ENCODE results near the gene RAD54L. TPM values are rescaled to one million over a fixed set of nuclear protein-coding genes. Genes with fewer than 3 reads are reported as not detected.

Gene RAD54L
- total and polyA plus RNA-seq, 2 of the 4 experiments (the other 2 are of a cell fraction): 4.8 to 10.6 TPM

GRCh38 chr1:46244656-46245371, 2.7 kb upstream of the RAD54L start:
- no peak overlapping the region for H2BK120ac ChIP-seq (ENCODE audit: low read depth, low read length)
- no peak overlapping the region for H3K4me3 ChIP-seq (ENCODE audit: insufficient read depth, low read depth, low read length)
- H4K5ac ChIP-seq (ENCODE audit: low read depth, low read length): no peak overlapping the region
- WGBS, 2 experiments (ENCODE audit: extremely low coverage in 2 of 2, insufficient read length in 1 of 2): no CpG with 5 or more reads among the region's 3 CpGs
- H3K79me1 ChIP-seq (ENCODE audit: low read depth in 1 of 2, low read length in 2 of 2): peaks cover 13 to 23% of the 10 kb centered on the region in 2 experiments; a peak in 3 of 4 replicates
- H3K27me3 ChIP-seq (ENCODE audit: control insufficient read depth, insufficient read depth, low read length): no peaks in the 10 kb centered on the region
- peaks cover 7% of the 10 kb centered on the region; the same call in 1 of the 2 replicates for H3K9me1 ChIP-seq (ENCODE audit: insufficient read depth, low read length)
- no peak overlapping the region for H4K91ac ChIP-seq (ENCODE audit: insufficient read depth, low read depth, low read length)
- no peak overlapping the region for H3K27ac ChIP-seq (ENCODE audit: insufficient read depth, low read length)
- H2AFZ ChIP-seq (replicated peaks; ENCODE audit: low read length, poor library complexity): peak overlapping the region; percentile 68
- H3K4me2 ChIP-seq (ENCODE audit: low read depth, low read length): no peak overlapping the region
- no peak overlapping the region for H2AK9ac ChIP-seq (replicated peaks; ENCODE audit: low read depth, low read length, poor library complexity)
- CTCF ChIA-PET: interaction anchor here (0.6 to 2.3 kb wide), 11 partner anchors 8 to 882 kb away, joined by 3 to 14 read pairs (median 6); no protein-coding TSS in a partner anchor
- H2BK20ac ChIP-seq (ENCODE audit: low read depth, low read length): no peak overlapping the region
- H3K18ac ChIP-seq (ENCODE audit: low read depth, low read length): no peak overlapping the region
- in situ Hi-C loops (cut with MboI; ENCODE audit: low sequenced_read_pairs): no loop called here
- peaks cover 3% of the 10 kb centered on the region; the same call in 1 of the 2 replicates for H3K4me1 ChIP-seq (ENCODE audit: control insufficient read depth, insufficient read depth, low read length)
- H2BK5ac ChIP-seq (ENCODE audit: low read depth, low read length, poor library complexity, severe bottlenecking): no peak overlapping the region
- dilution Hi-C loops (cut with HindIII; ENCODE audit: low sequenced_read_pairs, unreplicated experiment): no loop called here
- TF ChIP-seq CTCF (conservative IDR thresholded peaks at IDR 0.05; ENCODE audit: low read depth, low read length) (peak; percentile 42), MXI1 (IDR thresholded peaks at IDR 0.05; ENCODE audit: borderline replicate concordance, low read depth, low read length) (no peak), SMC3 (IDR thresholded peaks at IDR 0.05; ENCODE audit: low read depth, low read length) (peak; percentile 41), ELK1 (IDR thresholded peaks at IDR 0.05; ENCODE audit: borderline replicate concordance, low read depth, low read length) (no peak)
- H2BK15ac ChIP-seq (ENCODE audit: low read depth, low read length): no peak overlapping the region
- no peaks in the 10 kb centered on the region for H3K9me3 ChIP-seq (ENCODE audit: control insufficient read depth, insufficient read depth, low read length)
- POLR2A ChIA-PET (ENCODE audit: unreplicated experiment): interaction anchor here (0.5 kb wide), 1 partner anchor 12 kb away, joined by 11 read pairs; no protein-coding TSS in a partner anchor
- intact Hi-C loops (cut with micrococcal nuclease): no loop called here
- no peak overlapping the region for H3K56ac ChIP-seq (ENCODE audit: extremely low read depth, insufficient read depth, low read length)
- no peak overlapping the region for H2AK5ac ChIP-seq (ENCODE audit: low read depth, low read length)
- no peaks in the 10 kb centered on the region for H4K20me1 ChIP-seq (ENCODE audit: insufficient read depth, low read length)
- ATAC-seq (ENCODE audit: low read depth) (no peak), DNase-seq (peak; percentile 5)
- H3K23ac ChIP-seq (ENCODE audit: low read depth, low read length): no peak overlapping the region
- no peak overlapping the region for H3K9ac ChIP-seq (ENCODE audit: low read depth, low read length)
- H3K14ac ChIP-seq (replicated peaks; ENCODE audit: low read depth, low read length): no peak overlapping the region
- no peak overlapping the region for H4K8ac ChIP-seq (ENCODE audit: low read depth in 2 of 2, low read length in 2 of 2)
- H3K4ac ChIP-seq (ENCODE audit: low read depth, low read length): no peak overlapping the region
- no TSS peak for BruUV-seq (replicated peaks)
- no peaks in the 10 kb centered on the region for H3K36me3 ChIP-seq (ENCODE audit: control insufficient read depth, insufficient read depth, low read length)
